DOHH2 (cell line): Measurements from ENCODE around the gene LCT.
"Not testable (repeated sequence)": the region's sequence is repeated elsewhere in the genome, so short reads cannot be mapped to it uniquely, and the experiment has no call there.

Experiments
- H3F3A ChIP-seq: fragments of 200-600 bp; sonication (generic), shearing (Covaris generic); 2 replicates; pipeline ENCODE4 v1.6.0; 2016; ENCODE audit warnings: antibody characterized with exemption, mild to moderate bottlenecking; ENCODE audit not compliant: control insufficient read depth, insufficient read depth
- H3K27ac ChIP-seq: fragments of 200-600 bp; sonication (generic); 2 replicates; pipeline ENCODE4 v1.5.1; 2014; ENCODE audit warnings: low read depth, mild to moderate bottlenecking, low read length, moderate library complexity
- H3K27me3 ChIP-seq: fragments of 200-600 bp; sonication (generic); 2 replicates; pipeline ENCODE4 v1.6.1; 2014; ENCODE audit warnings: mild to moderate bottlenecking, low read length, mixed read lengths; ENCODE audit not compliant: control insufficient read depth
- H3K36me3 ChIP-seq: fragments of 200-600 bp; sonication (generic); 2 replicates; pipeline ENCODE4 v1.6.1; 2014; ENCODE audit warnings: mild to moderate bottlenecking, low read length, moderate library complexity, mixed read lengths; ENCODE audit not compliant: control insufficient read depth
- H3K4me1 ChIP-seq: fragments of 200-600 bp; sonication (generic); 2 replicates; pipeline ENCODE4 v1.6.1; 2014; ENCODE audit warnings: mild to moderate bottlenecking, low read length, mixed read lengths; ENCODE audit not compliant: control insufficient read depth
- H3K4me2 ChIP-seq: fragments of 200-600 bp; sonication (generic); 2 replicates; pipeline ENCODE4 v1.6.0; 2014; ENCODE audit warnings: mild to moderate bottlenecking, low read length, moderate library complexity
- H3K4me3 ChIP-seq: fragments of 200-600 bp; sonication (generic); 2 replicates; pipeline ENCODE4 v1.5.1; 2014; ENCODE audit warnings: mild to moderate bottlenecking, low read length, mixed read lengths
- H3K79me2 ChIP-seq: fragments of 200-600 bp; sonication (generic); 2 replicates; pipeline ENCODE4 v1.6.1; 2014; ENCODE audit warnings: mild to moderate bottlenecking, low read length, mixed read lengths; ENCODE audit not compliant: control insufficient read depth
- H3K9me2 ChIP-seq: fragments of 200-600 bp; sonication (generic); replicated peaks from 2 replicates; pipeline ENCODE4 v1.6.1; 2014; ENCODE audit warnings: mild to moderate bottlenecking, low read length, mixed read lengths; ENCODE audit not compliant: control insufficient read depth
- H3K9me3 ChIP-seq: fragments of 200-600 bp; sonication (generic); 2 replicates; pipeline ENCODE4 v1.6.1; 2014; ENCODE audit warnings: antibody characterized with exemption, low read length, mixed read lengths; ENCODE audit not compliant: control insufficient read depth, insufficient read depth
- H4K20me1 ChIP-seq: fragments of 200-600 bp; sonication (generic); 2 replicates; pipeline ENCODE4 v1.6.0; 2014; ENCODE audit warnings: low read depth, mild to moderate bottlenecking, antibody characterized with exemption, low read length, moderate library complexity; ENCODE audit not compliant: control insufficient read depth, insufficient read depth
- EZH2phosphoT487 ChIP-seq: fragments of 200-600 bp; sonication (generic); IDR thresholded peaks from 2 replicates; pipeline ENCODE4 v1.6.1; 2017; ENCODE audit warnings: borderline replicate concordance, mild to moderate bottlenecking, antibody characterized with exemption, low read length, moderate library complexity, mixed read lengths
- TF ChIP-seq, protein P1 (sequence below): fragments of 200-600 bp; sonication (generic); IDR thresholded peaks from one replicate; pipeline ENCODE4 v1.5.1; 2014; ENCODE audit warnings: antibody characterized with exemption, mild to moderate bottlenecking, low read depth, low read length; ENCODE audit not compliant: poor library complexity, severe bottlenecking

Gene LCT

DNA sequence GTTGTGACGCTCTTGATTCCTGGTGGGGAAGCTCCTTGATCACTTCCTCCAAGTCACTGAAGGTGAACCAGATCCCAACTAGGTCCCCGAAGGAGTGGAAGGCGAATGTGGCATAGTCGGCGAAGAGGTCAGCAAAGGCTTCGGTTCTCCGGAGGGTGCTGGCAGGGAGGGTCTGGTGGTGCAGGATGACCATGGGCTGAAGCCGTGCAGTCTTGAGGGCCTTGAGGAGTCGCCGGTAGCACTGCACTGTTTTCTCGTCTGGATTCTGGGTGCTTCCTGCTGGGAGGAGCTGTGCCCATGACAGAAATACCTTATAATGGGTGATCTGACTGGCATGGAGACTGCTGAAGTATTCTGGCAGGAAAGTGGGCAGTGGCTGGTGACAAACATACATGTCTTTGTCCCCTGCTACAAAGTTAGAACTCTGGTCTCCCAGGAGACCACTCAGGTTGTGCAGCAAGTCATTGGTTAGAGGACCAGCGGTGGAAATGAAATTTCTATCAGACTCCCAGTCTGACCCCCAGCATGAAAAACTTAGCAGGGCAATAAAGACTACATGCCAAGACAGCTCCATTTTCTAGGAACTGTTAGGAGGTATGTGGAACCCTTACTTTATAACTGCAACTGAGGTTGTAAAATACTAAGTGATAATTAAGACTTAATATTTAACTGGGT, at the start of gene LCT:
TSS of gene LCT (minus strand) at position 589 of the 675 bp plus-strand sequence. CDS start at position 574, 15 bp downstream.
- no peak within 1 kb of the TSS for H3K27ac ChIP-seq
- H3K36me3 ChIP-seq, result peaks cover 25% of the 10 kb centered on the region
- H3K9me3 ChIP-seq, result no peaks in the 10 kb centered on the region
- H3K27me3 ChIP-seq, result no peaks in the 10 kb centered on the region
- peaks cover 17% of the 10 kb centered on the region for H3F3A ChIP-seq
- no peaks in the 10 kb centered on the region for H4K20me1 ChIP-seq
- no peaks in the 10 kb centered on the region for H3K9me2 ChIP-seq
- H3K4me3 ChIP-seq, result no peak within 1 kb of the TSS
- H3K4me2 ChIP-seq, result no peak within 1 kb of the TSS
- TF ChIP-seq, protein P1, sequence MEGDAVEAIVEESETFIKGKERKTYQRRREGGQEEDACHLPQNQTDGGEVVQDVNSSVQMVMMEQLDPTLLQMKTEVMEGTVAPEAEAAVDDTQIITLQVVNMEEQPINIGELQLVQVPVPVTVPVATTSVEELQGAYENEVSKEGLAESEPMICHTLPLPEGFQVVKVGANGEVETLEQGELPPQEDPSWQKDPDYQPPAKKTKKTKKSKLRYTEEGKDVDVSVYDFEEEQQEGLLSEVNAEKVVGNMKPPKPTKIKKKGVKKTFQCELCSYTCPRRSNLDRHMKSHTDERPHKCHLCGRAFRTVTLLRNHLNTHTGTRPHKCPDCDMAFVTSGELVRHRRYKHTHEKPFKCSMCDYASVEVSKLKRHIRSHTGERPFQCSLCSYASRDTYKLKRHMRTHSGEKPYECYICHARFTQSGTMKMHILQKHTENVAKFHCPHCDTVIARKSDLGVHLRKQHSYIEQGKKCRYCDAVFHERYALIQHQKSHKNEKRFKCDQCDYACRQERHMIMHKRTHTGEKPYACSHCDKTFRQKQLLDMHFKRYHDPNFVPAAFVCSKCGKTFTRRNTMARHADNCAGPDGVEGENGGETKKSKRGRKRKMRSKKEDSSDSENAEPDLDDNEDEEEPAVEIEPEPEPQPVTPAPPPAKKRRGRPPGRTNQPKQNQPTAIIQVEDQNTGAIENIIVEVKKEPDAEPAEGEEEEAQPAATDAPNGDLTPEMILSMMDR, result no peak
- TF ChIP-seq EZH2phosphoT487, result no peak
- peaks cover 16% of the 10 kb centered on the region for H3K4me1 ChIP-seq
- no peaks in the 10 kb centered on the region for H3K79me2 ChIP-seq

DNA sequence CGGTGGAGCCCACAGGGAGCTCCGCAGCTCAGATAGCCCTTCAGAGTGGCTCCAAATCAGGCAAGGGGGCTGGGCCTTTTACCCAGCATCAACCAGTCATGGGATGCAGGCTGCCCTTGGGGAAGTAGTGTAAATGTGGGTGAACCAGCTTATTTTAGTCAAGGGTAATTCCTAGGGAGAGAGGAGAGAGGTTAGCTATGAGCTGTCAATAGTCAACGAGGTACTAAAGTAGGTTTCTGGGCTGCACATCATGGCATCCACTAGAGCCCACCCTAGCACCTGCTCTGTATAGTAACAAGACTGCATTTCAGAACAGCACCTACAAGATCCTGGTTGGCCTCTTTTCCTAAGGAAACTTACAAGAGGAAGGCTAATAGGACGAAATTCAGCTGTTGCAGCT, 48.7 kb upstream of the LCT start:
- no peak overlapping the region for H3K4me3 ChIP-seq
- no peaks in the 10 kb centered on the region for H3K36me3 ChIP-seq
- no peak overlapping the region for H3K27ac ChIP-seq
- TF ChIP-seq, protein P1, result no peak
- no peak for TF ChIP-seq EZH2phosphoT487
- H3K4me2 ChIP-seq, result no peak overlapping the region
- no peaks in the 10 kb centered on the region for H3K4me1 ChIP-seq
- no peaks in the 10 kb centered on the region for H4K20me1 ChIP-seq
- H3K27me3 ChIP-seq, result no peaks in the 10 kb centered on the region
- H3K79me2 ChIP-seq, result no peaks in the 10 kb centered on the region
- H3K9me3 ChIP-seq, result 0 out of 2 replicates have a peak, but pooled peaks cover 4% of the 10 kb centered on the region
- H3K9me2 ChIP-seq, result no peaks in the 10 kb centered on the region
- no peaks in the 10 kb centered on the region for H3F3A ChIP-seq

DNA sequence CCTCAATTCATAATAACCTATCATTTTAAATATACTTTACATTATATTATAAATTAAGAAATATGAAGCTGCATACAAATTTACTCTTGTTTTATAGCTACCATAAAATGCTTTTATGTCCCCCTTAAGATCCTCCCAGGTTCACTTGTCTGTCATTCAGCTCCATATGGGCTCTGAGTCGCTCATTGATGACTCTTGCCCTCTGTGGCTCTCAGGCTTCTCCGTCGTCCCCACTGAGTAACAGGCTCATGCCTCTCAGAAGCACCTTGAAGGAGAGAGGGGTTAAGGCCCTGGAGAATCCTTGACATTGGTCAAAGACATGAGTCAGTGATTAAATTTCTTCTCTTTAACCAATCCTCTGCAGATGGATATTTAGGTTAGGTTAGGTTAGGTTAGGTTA, 45.4 kb upstream of the LCT start:
- Histone ChIP-seq H3K4me1 (no peaks in the 10 kb centered on the region), H3F3A (no peaks in the 10 kb centered on the region), H3K4me2 (no peak overlapping the region), H3K4me3 (no peak overlapping the region), H3K27ac (no peak overlapping the region), H3K9me2 (no peaks in the 10 kb centered on the region), H4K20me1 (no peaks in the 10 kb centered on the region), H3K36me3 (no peaks in the 10 kb centered on the region), H3K79me2 (no peaks in the 10 kb centered on the region), H3K27me3 (no peaks in the 10 kb centered on the region), H3K9me3 (no peaks in the 10 kb centered on the region)
- TF ChIP-seq, protein P1, result no peak
- TF ChIP-seq EZH2phosphoT487, result no peak

DNA sequence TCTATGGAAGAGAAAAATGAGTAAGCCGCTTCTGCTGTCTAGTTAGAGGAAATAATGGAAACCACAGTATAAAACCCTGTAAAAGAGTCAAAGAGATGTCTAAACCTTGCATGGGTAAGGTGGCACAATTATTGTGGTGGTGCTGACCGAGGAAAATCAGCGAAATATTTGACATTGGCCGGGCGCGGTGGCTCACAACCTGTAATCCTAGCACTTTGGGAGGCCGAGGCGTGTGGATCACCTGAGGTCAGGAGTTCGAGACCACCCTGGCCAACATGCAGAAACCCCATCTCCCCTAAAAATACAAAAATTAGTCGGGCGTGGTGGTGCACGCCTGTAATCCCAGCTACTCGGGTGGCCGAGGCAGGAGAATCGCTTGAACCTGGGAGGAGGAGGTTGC, 39.8 kb upstream of the LCT start:
- peaks cover 48% of the 10 kb centered on the region for H3K79me2 ChIP-seq
- H3K27ac ChIP-seq, result peak overlapping the region; percentile 66

More for the DNA sequence above, 39.8 kb upstream of the LCT start:
- H3K36me3 ChIP-seq, result peaks cover 44% of the 10 kb centered on the region
- peak overlapping the region; percentile 93 for H3K4me3 ChIP-seq
- peaks cover 24% of the 10 kb centered on the region for H4K20me1 ChIP-seq
- peaks cover 35% of the 10 kb centered on the region for H3K4me1 ChIP-seq
- H3K9me3 ChIP-seq, H3F3A ChIP-seq, H3K9me2 ChIP-seq, H3K27me3 ChIP-seq: not testable (repeated sequence)
- peak overlapping the region; percentile 92 for H3K4me2 ChIP-seq
